Stomach smooth muscle (tissue), 2 donors: ENCODE results near the gene SIX5.

Experiments used
- H3K27ac ChIP-seq: one replicate; pipeline ENCODE4 v1.7.0; 2013; ENCODE audit warnings: mild to moderate bottlenecking, low read length, inconsistent platforms
- H3K27me3 ChIP-seq, 2 donors: one replicate each; pipeline ENCODE4 v1.7.0; 2013; ENCODE audit warnings: low read length in 2 of 2; ENCODE audit not compliant: insufficient read depth in 2 of 2, control insufficient read depth in 1 of 2
- H3K36me3 ChIP-seq, 2 donors: one replicate each; pipeline ENCODE4 v1.7.0; 2013; ENCODE audit warnings: low read length in 2 of 2; ENCODE audit not compliant: control insufficient read depth in 2 of 2, insufficient read depth in 2 of 2
- H3K4me1 ChIP-seq: one replicate; pipeline ENCODE4 v1.7.0; 2013; ENCODE audit warnings: low read length; ENCODE audit not compliant: control insufficient read depth, insufficient read depth
- H3K4me3 ChIP-seq, 2 donors: one replicate each; pipeline ENCODE4 v1.7.0; 2013; ENCODE audit warnings: low read length in 2 of 2
- H3K9ac ChIP-seq, 2 donors: one replicate each; pipeline ENCODE4 v1.7.0; 2013; ENCODE audit warnings: low read length in 2 of 2, mild to moderate bottlenecking in 1 of 2
- H3K9me3 ChIP-seq, 2 donors: one replicate each; pipeline ENCODE4 v1.7.0; 2013; ENCODE audit warnings: low read length in 2 of 2; ENCODE audit not compliant: control insufficient read depth in 2 of 2
- donor health status: healthy.
- donor health status: Pancreatic carcinoma.

Gene SIX5

DNA sequence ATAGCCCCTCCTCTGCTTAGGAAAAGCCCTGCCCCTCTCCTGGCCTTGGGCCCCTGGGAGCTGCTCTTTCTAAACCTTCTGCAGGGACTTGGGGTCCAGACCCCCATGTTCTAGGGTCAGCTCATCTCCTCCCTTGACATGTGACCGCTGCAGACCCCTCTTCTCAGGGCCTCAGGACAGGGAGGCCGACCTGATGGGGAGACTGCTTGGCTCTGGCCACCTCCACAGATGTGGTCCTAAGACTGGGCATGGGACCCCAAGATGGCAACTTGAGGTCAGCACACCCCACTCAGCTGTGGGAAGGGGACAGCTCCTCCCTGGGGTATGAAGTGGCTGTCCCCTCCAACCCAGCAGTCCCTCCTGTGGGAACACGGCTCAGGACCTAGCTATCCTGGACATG lies 3.9 kb upstream of the SIX5 start:
- H3K27ac ChIP-seq = peak overlapping the region; percentile 46

DNA sequence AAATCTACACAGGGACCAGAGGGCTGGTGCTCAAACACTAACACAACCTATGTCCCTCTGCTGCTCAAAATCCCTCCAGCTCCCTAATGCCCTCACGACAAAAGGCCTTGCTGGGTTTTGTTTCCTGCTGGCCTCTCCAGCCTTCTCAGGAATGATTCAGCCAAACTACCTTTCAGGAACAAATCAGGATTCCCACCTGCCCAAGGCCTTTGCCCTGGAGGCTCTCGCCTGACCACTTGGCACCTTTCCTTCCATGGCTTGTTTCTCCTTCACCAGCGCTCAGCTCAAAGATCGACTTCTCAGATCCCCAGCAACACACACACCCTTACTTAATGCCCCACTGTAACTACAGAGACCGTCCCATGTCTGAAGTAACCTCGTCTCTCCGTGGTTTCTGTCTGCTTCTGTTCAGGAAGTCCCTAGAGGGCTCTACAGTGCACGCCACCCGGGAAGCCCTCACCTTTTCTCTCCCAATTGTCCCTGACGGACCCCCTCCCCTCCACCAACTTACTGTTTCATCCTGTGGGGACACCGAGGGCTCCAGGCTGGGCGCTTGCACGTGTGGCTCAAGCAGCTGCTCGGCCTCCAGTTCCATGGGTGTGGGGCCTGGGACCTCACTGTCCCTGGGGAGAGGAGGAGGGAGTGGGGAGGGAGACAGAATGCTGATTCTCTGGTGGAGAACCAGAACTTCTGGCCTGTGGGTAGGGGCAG lies 3.2 kb upstream of the SIX5 start:
- no peaks in the 10 kb centered on the region for H3K27me3 ChIP-seq
- peaks cover 40% of the 10 kb centered on the region for H3K4me1 ChIP-seq
- peaks cover 20 to 31% of the 10 kb centered on the region in 2 donors for H3K36me3 ChIP-seq
- H3K27ac ChIP-seq = peak overlapping the region; percentile 46
- H3K4me3 ChIP-seq = no peak overlapping the region
- no peaks in the 10 kb centered on the region for H3K9me3 ChIP-seq
- H3K9ac ChIP-seq = no peak overlapping the region

More for the DNA sequence above, 3.9 kb upstream of the SIX5 start:
- Histone ChIP-seq H3K4me3 (no peak overlapping the region), H3K36me3 (peaks cover 25 to 36% of the 10 kb centered on the region in 2 donors), H3K9ac (no peak overlapping the region), H3K4me1 (peaks cover 36% of the 10 kb centered on the region), H3K9me3 (no peaks in the 10 kb centered on the region), H3K27me3 (no peaks in the 10 kb centered on the region)

DNA sequence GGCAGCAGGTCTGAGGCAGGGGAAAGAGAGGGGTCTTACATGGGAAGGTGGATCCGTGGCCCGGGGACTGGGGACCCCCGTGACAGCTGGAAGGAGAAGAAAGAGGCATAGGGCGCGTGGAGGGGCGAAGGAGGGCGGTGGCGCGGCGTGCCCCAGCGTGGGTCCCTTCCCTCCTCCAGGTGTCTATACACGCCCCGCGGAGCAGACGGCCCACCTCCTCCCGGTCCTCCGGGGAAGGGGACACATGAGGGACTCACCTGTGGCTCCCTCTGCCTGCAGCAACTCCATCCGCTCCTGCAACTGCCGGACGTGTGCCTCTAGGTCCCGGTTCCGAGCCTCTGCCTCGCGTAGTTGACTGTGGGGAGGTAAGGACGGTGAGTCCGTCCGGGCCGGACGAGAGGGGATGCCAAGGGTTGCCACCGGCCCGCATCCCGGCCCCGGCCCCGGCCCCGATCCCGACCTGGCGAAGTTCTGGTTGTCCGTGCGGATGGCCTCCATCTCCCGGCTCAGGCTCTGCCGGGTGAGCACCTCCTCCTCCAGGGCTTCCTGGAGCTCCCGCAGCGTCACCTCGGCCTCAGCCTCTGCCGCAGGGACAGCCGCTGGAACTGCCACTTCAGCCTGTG lies 2.4 kb upstream of the SIX5 start:
- peak overlapping the region; percentile 25 to 75 for H3K4me3 ChIP-seq
- peak overlapping the region in 1 of 2 donors; percentile 48 for H3K9ac ChIP-seq
- peak overlapping the region; percentile 89 for H3K27ac ChIP-seq
- no peaks in the 10 kb centered on the region for H3K27me3 ChIP-seq
- H3K9me3 ChIP-seq = no peaks in the 10 kb centered on the region
- peaks cover 48% of the 10 kb centered on the region for H3K4me1 ChIP-seq
- peaks cover 11 to 23% of the 10 kb centered on the region in 2 donors for H3K36me3 ChIP-seq

DNA sequence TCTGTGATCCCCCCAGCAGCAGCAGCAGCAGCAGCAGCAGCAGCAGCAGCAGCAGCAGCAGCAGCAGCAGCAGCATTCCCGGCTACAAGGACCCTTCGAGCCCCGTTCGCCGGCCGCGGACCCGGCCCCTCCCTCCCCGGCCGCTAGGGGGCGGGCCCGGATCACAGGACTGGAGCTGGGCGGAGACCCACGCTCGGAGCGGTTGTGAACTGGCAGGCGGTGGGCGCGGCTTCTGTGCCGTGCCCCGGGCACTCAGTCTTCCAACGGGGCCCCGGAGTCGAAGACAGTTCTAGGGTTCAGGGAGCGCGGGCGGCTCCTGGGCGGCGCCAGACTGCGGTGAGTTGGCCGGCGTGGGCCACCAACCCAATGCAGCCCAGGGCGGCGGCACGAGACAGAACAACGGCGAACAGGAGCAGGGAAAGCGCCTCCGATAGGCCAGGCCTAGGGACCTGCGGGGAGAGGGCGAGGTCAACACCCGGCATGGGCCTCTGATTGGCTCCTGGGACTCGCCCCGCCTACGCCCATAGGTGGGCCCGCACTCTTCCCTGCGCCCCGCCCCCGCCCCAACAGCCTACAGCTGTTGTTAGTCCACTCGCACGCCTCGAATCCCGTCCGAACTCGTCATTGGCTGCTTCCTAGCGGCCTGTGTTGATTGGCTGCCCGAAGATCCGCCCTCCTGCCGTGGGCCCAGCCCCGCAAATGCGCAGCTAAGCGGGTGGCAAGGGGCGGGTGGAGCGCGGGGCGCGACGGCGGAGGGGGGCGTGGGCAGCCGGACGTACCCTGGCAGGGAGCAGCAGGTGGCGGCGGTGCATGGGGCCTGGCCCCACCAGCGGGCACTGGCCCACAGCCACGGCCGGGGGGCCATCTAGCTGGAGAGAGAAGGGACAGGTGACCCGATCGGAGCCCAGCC lies 1.4 kb upstream of the SIX5 start:
- no peaks in the 10 kb centered on the region for H3K9me3 ChIP-seq
- peaks cover 10 to 23% of the 10 kb centered on the region in 2 donors for H3K36me3 ChIP-seq
- peak overlapping the region; percentile 73 to 75 for H3K4me3 ChIP-seq
- H3K4me1 ChIP-seq = peaks cover 58% of the 10 kb centered on the region
- peak overlapping the region; percentile 47 to 48 for H3K9ac ChIP-seq
- H3K27me3 ChIP-seq = no peaks in the 10 kb centered on the region
- H3K27ac ChIP-seq = peak overlapping the region; percentile 89

DNA sequence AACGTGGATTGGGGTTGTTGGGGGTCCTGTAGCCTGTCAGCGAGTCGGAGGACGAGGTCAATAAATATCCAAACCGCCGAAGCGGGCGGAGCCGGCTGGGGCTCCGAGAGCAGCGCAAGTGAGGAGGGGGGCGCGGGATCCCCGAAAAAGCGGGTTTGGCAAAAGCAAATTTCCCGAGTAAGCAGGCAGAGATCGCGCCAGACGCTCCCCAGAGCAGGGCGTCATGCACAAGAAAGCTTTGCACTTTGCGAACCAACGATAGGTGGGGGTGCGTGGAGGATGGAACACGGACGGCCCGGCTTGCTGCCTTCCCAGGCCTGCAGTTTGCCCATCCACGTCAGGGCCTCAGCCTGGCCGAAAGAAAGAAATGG lies 754 bp upstream of the SIX5 start:
- H3K4me1 ChIP-seq = peaks cover 64% of the 10 kb centered on the region
- peak overlapping the region; percentile 73 to 75 for H3K4me3 ChIP-seq
- peak overlapping the region; percentile 89 for H3K27ac ChIP-seq
- no peaks in the 10 kb centered on the region for H3K27me3 ChIP-seq
- H3K36me3 ChIP-seq = peaks cover 9 to 21% of the 10 kb centered on the region in 2 donors
- H3K9ac ChIP-seq = peak overlapping the region; percentile 41 to 74
- H3K9me3 ChIP-seq = no peaks in the 10 kb centered on the region

DNA sequence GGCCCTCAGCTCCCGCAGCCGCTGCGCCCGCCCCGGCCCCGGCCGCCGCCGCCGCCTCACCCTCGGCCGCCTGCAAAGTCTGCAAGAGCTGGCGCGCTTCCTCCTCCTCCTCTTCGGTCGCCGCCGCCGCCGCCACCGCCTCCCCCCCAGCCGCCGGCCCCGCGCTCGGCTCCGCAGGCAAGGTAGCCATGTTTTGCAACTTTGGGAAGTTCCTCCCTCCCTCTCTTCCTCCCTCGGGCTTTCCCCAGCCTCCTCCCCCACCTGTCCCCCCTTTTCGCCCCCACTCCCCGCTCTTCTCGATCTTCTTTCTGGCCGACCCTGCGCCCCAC lies 433 bp downstream of the SIX5 start:
- Histone ChIP-seq H3K9me3 (no peaks in the 10 kb centered on the region), H3K36me3 (peaks cover 7 to 16% of the 10 kb centered on the region in 2 donors), H3K9ac (peak overlapping the region; percentile 79 to 87), H3K4me3 (peak overlapping the region; percentile 83 to 91), H3K27ac (peak overlapping the region; percentile 93), H3K27me3 (no peaks in the 10 kb centered on the region), H3K4me1 (peaks cover 75% of the 10 kb centered on the region)

DNA sequence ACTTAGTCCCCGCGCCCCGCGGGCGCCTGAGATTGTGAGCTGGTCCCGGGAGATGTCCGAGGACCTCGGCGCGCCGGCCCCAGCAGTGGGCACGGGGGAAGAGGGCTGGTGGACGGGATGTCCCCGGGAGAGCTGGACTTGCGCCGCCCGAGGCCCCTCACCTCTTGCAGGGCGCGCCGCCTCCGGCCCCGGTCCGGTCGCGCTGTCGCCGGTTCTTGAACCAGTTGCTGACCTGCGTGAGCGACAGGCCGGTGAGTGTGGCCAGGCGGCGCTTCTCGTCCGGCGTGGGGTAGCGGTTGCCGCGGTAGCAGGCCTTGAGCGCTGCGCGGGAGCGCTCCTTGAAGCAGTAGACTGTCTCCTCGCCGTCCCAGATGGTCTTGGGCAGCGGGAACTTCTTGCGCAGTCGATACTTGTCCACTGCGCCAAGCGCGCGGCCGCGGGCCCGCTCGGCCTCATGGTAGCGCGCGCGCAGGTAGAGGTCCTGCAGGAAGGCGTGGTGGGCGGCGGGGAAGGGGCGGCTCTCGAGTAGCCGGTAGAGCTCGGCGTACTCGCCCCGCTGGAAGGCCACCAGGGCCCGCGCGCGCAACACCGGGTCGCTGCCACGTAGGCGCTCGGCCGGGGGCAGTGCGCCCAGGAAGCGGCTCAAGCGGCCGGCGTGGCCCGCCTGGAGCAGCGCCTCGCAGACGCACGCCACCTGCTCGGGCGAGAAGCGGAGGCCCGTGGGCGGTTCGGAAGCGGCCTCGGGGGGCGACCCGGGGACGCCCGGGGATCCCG lies 984 bp downstream of the SIX5 start:
- peak overlapping the region; percentile 83 to 91 for H3K4me3 ChIP-seq
- peak overlapping the region; percentile 84 to 87 for H3K9ac ChIP-seq
- H3K4me1 ChIP-seq = peaks cover 75% of the 10 kb centered on the region
- peak overlapping the region; percentile 93 for H3K27ac ChIP-seq
- H3K9me3 ChIP-seq = no peaks in the 10 kb centered on the region
- H3K27me3 ChIP-seq = no peaks in the 10 kb centered on the region
- H3K36me3 ChIP-seq = peaks cover 1 to 13% of the 10 kb centered on the region in 2 donors

DNA sequence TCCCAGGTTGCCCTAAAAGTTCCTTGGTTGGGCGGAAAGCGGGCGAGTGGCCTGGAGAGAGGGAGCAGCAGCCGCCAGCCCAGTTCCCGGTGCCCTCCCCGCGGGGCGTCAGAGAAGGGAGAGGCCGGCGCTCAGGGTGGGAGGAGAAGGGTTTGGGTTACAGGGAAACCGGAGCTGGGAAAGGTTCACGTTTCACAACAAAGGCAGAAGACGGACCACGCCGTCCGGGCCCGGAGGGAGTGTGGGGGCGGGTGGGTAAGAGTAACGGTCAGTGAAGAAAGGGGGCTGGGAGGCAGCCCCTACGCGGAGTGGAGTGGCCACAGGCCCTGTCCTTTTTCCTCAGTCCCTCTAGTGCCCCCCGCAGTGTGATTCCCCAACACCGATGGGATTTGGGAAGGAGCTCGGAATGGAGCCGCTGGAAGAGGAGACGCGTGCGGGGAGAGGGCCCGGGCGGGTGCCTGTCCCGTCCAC lies 1.6 kb downstream of the SIX5 start:
- H3K9ac ChIP-seq = peak overlapping the region; percentile 84 to 87
- H3K4me1 ChIP-seq = peaks cover 75% of the 10 kb centered on the region
- no peaks in the 10 kb centered on the region for H3K27me3 ChIP-seq
- peak overlapping the region; percentile 83 to 91 for H3K4me3 ChIP-seq
- no peaks in the 10 kb centered on the region for H3K9me3 ChIP-seq
- H3K27ac ChIP-seq = peak overlapping the region; percentile 93
- H3K36me3 ChIP-seq = peaks cover 0 to 9% of the 10 kb centered on the region in 2 donors

DNA sequence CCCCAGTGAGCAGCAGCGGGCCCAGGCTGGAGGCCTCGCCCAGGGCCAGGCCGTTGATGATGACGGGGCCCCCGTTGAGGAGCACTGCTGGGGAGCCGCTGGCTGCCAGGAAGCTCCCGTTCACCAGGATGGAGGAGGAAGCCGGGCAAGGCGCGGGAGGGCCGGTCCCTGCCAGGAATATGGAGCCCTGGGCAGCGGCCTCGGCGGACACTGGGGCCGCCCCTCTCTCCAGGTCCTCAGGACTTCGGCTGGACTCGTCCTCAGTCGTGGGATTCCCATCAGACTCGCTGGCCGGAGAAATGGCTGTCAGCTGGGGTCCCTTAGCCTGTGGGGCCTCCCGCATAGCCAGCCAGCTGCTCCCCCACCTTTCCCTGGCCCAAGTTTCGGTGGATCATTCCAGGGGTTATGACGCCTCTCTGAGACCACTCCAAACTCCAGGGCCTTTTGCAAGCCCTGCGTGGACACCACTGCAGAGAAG lies 2.1 kb downstream of the SIX5 start:
- Histone ChIP-seq H3K4me3 (peak overlapping the region; percentile 83 to 91), H3K27me3 (no peaks in the 10 kb centered on the region), H3K4me1 (peaks cover 70% of the 10 kb centered on the region), H3K36me3 (peaks cover 0 to 5% of the 10 kb centered on the region in 2 donors), H3K9ac (peak overlapping the region; percentile 84 to 87), H3K9me3 (no peaks in the 10 kb centered on the region), H3K27ac (peak overlapping the region; percentile 93)
